Measurements from ENCODE around the gene CCDC97.

GRCh38 chr19:41300555-41300954, 9.4 kb upstream of the CCDC97 start:
- no peak for TF ChIP-seq EZH2 (IDR thresholded peaks at IDR 0.05)
- no peak for TF ChIP-seq POLR2AphosphoS5 (IDR thresholded peaks at IDR 0.05; ENCODE audit: borderline replicate concordance, low read depth, low read length)
- TF ChIP-seq FOXP2 (optimal IDR thresholded peaks at IDR 0.05; ENCODE audit: control extremely low read depth, extremely low read length, insufficient read depth): no peak

Measured in SK-N-MC (cell line).